Measurements from ENCODE around the gene UFC1.

UFC1 gene

DNA sequence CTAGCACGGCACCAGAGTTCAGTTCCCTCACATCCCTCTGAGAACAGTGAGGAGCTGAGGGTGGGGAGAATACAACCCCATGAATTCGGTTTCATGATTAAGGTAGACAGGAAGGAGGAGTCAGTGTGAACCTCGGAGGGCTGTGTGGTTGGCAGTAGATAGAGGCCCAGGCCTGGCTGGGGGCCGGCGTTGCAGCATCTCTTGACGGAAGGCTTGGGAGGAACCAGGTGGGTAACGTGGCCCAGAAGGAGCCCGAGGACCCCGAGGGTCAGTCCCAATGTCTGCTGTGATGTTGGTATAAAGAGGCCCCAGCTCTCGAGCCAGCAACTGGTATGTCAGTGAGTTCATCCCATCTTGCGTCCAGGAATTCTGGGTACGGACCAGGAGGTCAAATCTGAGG, 17.9 kb downstream of the UFC1 start:
- DNase-seq, result no peak

DNA sequence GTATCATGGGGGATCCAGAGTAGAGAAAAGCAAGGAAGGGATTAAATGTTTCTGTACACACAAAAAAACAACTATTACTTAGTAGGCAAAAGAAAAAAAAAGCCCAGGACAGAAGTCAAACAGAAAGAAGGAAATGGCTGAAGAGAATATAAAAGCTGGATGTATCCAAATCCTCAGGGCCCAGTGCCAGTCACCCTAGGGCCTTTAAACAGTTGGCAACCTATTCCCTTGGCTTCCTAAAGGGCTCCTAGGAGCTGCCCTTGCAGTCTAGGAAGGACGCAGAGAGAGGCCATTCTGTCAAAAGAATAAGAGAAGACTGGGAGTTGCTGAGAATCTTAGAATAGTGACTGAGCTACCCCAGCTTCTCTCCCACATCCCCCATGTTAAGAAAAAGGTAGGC, 18.6 kb downstream of the UFC1 start:
- DNase-seq, result no peak

DNA sequence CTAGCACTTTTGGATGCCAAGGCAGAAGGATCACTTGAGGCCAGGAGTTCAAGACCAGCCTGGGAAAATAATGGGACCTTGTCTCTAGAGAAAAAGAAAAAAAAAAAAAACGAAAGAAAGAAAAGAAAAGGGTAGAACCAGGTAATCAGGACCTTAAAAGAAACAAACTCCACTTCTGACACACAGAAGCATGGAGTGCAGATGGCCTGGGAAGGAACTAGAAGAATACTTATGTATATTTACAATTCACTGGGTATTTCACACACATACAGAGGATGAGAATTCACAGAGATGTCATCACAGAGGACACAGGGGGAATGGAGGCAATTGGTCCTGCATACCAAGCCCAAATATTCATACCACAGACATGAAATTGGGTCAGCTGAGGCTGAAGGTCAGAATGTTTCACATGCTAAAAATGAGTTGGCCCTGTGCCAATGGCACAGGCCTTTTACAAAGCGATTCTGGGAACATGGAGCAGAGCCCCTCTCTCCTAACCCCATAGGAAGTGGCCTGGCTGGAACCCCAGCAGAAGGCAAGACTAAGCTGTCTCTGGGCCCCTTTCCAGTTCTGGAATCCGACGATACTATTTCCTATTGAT, 19.1 kb downstream of the UFC1 start:
- DNase-seq, result peak; percentile 94

DNA sequence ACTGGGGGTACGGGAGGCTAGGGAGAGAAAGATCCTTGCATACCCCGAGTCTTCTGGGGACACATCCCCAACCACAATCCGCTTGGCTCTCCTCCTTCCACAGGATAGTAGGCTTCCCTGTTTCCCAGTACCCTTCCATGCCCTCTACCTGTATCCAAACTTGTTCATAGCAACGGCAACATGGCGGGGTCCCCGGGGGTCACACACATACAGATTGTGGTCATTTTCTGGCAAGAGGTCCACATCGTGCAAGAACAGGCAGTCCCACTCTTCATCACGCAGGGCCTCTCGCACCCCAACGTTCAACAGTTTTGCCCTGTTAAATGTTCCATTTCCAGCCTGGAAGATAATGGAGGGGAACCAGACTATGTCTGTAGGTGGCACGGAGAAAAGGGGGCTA, 19.9 kb downstream of the UFC1 start:
- no peak for DNase-seq

DNA sequence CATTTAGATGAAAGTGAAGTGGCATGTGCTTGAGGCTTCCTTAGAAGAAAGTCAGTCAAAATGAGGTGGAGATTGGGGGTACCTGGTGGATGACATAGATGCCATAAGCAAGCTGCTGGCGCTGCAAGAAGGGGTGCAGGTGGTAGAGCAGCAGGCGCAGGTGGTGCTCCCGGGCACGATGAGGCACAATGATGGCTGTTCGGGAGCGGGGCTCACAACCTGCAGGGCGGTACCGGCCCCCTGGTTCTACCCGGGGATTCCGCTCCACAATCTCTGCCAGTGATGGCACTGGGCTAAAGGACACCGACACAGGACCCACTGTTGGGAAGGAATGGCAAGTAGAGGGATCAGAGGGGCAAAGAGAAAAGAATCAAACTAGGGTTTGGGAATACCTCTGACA, 21.1 kb downstream of the UFC1 start:
- DNase-seq, result no peak

DNA sequence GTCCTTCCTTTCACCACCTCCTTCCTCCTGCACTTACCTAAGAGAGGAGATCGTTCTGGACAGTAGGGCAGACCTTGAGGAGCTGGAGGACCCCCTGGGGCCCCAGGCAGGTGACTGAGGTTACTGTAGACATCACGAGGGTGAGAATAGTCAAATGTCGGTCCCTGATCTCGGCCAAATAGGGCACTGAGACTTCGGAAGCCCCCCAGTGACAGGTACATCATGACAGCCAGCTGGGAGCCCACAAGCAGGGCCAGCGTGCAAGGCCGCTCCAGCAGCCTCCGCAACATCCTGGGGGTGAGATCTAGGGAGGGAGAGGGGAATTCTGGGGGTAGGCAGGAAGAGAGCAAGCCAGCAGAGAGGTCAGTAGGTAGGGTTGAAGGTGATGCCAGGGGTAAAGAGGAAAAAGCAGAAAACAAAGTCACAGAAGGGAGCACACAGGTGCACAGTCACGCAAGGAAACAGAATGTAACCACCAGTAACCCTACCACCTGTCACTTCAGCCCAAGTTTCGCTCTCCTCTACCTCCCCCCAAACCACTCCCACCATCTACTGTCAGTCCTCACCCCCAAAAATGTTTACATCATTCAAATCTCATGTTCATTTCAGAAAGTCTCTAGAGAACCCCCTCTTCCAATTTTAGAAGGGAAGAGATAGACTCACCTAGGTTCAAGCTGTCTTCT, 22.1 kb downstream of the UFC1 start:
- DNase-seq, result no peak

DNA sequence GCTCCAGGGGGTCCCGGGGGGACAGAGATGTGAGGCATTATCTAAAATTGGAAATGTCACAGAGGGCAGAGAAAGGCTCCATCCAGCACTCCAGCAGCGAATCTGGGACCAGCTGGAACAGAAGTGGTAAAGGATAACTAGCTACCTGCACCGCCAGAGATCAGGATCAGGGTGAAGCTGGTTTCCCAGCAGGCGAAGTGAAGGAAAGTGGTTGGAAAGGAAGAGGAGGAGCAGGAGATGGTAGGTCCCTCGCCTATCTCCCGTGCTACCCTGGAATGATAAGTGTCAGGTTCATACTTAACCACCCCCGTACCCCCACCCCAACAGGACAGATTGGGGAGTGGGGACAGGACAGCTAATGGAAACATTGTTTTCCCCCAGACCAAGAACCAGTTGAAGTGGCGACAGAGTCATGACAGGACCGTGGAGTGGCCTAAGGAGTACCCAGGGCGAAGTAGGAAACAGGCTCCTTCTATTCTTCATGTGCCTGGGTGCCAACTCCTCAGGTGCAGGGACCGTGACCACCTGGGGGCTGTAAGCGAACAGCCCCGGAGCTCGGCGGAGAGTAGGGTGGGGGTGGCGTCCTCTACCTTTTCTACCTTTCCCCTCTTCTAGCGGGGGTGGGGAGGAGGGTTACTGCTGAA, 22.8 kb downstream of the UFC1 start:
- no peak for DNase-seq

DNA sequence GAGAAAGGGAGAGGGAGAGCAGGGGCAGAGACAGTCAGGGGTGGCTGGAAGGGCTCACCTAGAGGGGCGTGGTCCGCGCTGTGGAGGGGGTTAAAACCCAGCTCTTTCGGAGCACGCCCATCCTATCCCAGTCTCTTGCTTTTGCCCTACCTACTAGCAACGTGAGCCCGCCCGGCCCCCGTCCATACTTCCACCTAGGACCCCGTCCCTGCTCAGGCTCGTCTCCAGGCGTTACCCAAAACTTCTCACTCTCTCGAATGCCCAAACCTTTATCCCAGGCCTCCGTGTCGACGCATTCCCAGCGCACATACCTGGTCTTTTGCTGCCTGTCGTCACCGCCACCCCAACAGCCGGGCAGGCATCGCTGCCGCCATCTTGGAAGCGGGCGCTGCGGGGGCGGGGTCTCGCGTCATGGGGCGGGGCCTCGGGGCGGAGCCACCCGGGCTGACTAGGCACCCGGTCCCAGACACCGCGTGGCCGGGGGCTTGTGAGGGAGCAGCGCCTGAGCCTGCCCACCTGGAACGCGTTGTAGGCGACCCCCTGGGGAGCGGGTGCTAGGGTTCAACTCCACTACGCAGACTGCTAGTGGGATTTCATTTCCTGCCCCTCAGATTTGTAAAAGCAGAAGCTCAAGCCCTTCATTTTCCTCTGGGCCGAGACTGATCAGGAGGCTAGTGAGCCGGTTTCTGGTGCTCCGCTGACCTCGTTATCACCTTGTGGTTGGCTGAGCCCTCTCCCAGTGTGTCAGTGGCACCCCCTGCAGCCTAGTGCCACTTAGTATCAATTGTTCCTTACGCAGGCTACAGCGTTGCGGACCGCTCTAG, 23.5 kb downstream of the UFC1 start, which contains the start of gene B4GALT3:
TSS of gene B4GALT3 (minus strand) at position 396 of the 824 bp plus-strand sequence. CDS start 1,447 bp downstream, outside the sequence.
- DNase-seq, result peak; percentile 79

DNA sequence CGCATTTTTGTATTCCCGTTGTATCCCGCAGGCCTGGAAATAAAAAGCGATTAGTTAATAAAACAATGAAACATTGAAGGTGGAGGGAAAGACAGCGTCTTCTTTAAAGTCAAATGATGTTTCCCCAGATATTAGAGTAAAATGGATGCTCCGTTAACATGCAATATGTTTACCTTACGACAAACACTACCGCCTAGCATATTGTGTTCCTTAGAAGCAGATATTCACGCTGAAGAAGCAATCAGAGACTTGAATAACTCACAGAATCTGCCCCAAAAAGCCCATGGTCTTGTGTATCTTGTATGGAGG, 24.1 kb downstream of the UFC1 start:
- no peak for DNase-seq

DNA sequence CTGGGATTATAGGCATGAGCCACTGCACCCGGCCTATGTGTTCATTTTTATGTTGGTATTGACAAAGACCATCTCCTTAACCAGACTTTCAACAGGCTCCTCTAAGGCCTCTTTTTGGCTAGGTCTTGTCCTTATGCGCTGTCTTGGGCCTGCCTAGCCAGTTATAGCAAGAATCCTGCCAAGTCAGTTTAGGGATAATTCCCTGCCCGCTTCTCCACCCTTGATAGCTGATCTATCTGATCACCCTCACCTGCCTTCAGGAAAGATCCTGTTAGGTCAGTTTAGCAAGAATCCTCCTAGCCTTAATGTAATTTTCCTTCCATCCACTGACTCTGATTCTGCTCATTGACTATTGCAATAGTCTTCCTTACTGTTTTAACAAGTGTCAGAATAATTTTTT, 25.9 kb downstream of the UFC1 start:
- DNase-seq, result no peak

DNA sequence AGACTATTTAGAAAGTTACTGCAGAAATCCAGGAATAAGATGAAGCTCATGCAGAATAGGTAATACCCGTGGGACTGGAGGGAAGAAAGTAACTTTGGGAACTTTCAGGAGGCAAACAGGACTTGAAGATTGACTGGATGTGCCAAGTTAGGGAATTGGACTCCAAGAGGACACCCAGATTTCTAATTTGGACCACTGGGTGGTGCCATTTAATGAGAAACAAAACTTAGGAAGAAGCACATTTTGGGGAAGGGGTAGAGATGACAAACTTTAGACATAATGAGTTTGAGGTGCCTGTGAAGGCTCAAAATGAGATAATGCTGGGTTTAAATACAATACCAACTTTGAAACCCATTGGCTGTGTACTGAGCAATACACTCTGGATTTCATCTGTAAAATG, 26.9 kb downstream of the UFC1 start:
- no peak for DNase-seq

DNA sequence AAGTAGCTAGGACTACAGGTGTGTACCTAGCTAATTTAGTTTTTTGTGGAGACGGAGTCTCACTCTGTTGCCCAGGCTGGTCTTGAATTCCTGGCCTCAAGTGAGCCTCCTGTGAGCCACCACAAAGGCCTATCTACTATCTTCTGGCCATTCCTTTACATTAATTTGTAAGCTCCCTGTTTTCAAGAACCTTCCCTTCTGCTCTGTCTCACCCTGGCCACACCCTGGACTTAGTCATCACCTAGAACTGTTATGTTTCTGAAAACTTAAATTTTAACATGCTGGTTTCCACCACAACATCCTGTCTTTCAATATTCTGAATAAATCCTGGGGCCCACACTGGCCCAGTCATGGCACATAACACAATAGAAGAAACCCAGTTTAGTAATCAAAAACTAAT, 28.4 kb downstream of the UFC1 start:
- DNase-seq, result peak; percentile 42

DNA sequence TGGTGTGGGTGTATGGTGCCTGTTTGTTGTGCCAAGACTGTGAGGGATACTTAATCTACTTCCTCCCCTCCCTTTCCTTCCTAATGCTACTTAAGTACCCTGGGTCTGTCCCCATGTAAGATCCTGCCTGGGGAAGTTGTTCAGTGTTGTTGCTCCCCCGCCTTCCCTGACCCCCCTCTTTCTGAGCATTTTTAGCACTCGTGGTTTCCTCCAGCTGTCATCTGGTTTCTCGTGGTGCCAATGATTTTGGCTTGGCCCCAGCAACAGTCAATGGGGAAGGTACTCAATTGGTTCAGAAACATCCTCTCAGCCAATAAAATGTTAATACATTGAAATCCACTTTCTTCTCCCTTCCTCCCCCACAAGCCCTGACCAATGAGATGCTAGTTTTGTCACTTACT, 31.5 kb downstream of the UFC1 start:
- peak; percentile 69 for DNase-seq

DNA sequence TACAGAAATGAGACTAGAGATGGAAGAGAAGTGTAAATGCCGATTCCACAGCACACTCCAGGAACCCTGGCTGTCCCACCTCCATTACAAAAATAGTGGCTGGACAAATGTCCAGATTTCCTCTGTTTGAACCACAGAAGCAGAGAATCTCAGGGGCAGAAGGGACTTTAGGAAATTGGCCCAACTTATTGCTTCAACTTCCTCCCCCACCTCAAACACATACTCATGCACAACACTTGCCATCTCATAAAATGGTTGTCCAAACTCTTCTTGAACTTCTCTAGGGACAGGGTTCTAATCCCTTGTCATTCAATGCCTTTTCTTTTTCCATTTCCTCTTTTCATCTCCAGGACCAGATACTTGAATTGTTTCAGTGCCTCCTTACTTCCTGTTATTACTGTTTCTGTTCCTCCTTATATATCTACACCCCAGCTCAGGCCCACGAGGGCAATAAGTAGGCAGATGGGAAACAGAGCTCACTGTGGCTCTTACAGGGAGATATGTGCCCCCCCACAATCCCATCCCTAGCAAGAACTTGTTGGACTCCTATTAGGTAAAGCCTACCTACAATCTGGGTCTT, 32.0 kb downstream of the UFC1 start:
- DNase-seq, result no peak

DNA sequence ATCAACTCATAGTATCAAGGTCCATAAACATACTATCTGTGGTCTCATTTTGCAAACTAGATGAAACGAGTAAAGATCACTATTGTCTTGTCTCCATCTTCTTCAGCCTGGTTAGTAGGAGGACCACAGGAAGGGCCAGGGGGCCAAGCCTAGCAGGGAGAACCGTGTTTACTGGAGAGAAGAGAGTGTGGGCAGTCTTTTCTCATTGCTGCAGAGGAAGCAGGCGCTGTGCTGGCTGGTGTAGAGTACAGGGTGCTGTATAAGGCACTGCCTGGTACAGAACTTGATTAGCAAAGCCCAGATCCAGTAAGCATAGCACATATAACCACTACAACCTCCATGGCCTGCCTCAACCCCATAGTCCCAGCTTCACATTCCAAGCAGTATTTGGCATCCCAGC, 33.5 kb downstream of the UFC1 start:
- no peak for DNase-seq

DNA sequence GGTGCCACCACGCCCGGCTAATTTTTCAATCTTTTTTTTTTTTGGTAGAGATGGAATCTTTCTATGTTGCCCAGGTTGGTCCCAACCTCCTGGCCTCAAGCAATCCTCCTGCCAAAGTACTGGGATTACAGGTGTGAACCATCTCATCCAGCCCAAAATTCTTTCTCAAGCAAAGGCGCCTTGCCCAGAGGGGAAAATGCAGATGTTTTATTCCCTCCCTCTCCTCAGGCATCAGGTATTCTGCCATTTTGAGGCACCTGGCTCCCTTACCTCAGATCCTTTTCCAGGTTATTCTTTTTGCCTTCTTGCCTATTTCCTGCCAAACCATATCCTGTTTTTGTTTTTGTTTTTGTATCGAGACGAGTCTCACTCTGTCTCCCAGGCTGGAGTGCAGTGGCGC, 34.6 kb downstream of the UFC1 start:
- no peak for DNase-seq

DNA sequence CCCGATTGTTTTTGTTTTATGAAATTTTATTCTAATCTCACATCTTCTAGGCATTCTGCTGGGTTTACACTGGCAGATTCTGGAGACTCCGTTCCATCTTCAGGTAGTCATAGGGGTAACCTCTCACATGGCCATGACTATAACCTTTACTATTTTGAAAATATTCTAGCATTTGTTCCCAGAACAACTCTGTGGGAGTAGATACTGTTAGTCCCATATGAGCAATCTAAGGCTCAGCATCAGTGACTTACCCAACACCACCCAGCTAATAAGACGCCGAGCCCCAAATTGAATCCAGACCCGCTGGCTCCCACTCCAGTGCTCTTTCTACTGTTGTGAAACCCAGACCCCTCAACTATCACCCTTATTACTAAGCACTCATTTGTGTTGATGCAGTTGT, 35.3 kb downstream of the UFC1 start:
- no peak for DNase-seq

DNA sequence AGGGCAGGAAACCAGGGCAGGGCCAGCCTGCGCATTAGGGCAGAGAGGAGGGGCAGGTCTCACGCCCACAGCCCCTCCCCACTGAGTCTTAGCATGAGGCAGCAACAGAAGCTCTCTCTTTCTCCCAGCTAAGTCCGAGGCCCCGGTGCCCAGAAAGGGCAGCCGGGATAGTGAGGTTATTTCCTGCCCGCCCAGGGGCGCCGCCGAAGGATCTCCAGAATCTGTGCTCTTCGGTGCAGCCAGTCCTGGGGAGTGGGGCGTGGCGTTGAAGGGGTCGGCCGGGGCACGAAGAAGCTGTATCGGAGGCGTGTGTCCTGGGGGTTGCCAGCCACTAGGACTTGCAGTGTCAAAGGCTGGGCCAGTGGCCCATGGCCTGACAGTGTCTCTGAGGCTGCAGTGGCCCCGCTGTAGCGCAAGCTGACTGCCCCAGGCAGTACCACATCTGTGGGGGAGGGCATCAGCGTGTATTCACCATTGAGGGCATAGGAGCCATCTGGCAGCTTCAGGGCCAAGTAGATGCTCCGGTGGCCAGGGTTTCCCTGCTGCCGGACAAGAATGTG, 37.3 kb downstream of the UFC1 start:
- no peak for DNase-seq

DNA sequence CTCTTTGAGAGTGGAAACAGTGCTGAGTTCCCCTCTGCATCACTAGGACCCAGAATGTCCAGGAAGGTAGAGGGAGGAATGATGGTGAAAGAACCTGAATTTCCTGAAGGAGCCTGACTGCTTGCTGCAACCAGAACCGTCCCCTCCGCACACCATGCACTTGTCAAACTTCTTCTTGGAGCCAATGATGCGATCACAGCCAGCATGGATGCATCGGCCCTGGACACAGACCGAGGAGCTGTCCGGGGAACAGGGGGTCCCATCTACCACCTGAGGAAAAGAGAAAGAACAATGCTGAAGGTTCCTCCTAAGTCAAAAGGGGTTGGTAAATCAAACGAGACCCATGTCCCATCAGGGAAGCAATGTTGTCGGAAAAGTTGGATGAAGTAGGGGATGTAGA, 38.2 kb downstream of the UFC1 start:
- DNase-seq, result no peak

DNA sequence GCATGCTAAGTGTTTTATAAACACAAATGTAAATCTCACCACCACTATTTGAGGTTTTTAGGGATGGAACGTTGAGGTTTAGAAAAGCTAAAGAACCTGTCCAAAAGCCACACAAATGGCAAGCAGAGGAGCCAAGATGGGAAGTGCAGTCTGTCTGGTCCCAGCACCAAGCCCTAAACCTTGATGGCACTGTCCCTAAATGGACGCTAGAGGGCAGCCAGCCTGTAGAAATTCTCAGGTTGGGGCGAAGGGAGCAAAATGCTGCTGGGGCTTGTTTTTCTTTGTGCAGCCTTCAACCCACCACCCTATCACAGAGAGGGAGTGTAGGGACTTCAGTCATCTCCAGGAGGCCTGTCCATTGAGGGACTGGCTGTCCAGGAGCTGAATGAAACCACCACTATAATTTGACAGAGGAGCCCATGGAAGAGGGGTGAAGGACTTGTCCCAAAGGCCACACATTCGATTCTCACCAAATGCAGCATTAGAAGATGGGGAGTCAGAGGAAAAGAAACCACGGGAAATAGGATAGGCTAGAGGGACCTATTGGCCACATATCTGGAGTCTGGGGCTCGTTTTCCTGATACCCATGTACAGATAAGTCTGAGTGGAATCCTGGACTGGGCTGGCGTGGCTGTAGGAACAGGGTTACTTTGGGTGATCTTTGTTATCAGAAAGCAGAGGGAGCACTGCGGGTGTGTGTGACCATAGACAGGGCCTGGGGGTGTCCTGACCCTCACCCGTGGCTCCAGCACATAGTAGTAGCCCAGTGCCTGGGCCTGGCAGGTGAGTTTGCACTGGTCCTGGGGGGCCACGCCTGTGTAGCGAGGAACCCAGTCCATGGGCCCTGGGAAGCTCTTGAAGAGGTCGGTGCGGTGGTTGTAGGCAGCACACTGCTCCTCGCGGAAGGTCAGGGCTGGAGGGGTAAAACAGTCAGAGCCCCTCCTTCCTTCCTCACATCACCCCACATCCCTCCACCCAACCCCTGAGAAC, 39.0 kb downstream of the UFC1 start:
- DNase-seq, result peak; percentile 63

DNA sequence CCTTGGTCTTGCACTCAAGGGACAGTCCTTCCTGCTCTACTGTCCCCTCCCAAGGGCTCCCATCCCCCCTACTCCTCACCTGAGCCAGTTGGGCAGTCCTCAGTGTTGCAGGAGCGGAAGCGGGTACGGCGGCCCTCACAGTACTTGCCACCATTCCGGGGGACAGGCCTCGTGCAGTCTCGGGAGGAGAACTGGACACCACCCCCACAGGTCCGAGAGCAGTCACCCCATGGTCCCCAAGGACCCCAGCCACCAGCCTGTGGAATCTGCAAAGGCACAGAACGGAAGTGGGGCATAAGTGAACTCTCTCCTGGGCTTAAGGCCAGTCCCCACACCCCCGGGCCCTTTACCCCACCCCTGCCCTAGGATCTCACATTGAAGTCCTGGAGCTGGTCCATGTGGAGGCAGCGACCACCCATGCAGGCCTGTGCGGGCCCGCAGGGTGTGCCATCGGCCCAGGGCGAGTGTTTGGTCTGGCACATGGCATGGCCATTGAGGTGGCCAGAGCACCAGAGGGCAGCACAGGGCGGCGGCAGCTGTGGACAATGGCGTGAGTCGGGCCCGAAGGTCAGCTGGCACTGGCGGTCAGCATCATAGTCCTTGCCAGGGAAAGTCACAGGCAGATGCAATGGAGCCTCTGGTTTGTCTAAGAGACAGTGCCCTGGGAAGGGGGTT, 39.9 kb downstream of the UFC1 start:
- DNase-seq, result no peak

Data from fibroblast of skin of abdomen (primary cell).